Body of pancreas (tissue), 4 donors: ENCODE results near the gene CDC42SE2.
"Not testable (repeated sequence)": the region's sequence is repeated elsewhere in the genome, so short reads cannot be mapped to it uniquely, and the experiment has no call there.

Experiments used
- POLR2A ChIP-seq, 3 donors: fragments of 450-650 bp; IDR thresholded peaks; one replicate each; pipeline ENCODE4 v1.6.1; 2016; ENCODE audit warnings: antibody characterized with exemption in 3 of 3, mild to moderate bottlenecking in 2 of 3
- TF ChIP-seq, protein P1 (sequence below), 7 experiments: fragments of 450-650 bp in 4 of 7; fragments of 200-600 bp in 3 of 7; sonication (generic) in 3 of 7; IDR thresholded peaks; one replicate each; pipeline ENCODE4 v1.5.1; 2016 to 2019; ENCODE audit warnings: antibody characterized with exemption in 7 of 7

GRCh38 chr5:131335756-131336155 lies 71.9 kb downstream of the CDC42SE2 start:
- TF ChIP-seq, protein P1, sequence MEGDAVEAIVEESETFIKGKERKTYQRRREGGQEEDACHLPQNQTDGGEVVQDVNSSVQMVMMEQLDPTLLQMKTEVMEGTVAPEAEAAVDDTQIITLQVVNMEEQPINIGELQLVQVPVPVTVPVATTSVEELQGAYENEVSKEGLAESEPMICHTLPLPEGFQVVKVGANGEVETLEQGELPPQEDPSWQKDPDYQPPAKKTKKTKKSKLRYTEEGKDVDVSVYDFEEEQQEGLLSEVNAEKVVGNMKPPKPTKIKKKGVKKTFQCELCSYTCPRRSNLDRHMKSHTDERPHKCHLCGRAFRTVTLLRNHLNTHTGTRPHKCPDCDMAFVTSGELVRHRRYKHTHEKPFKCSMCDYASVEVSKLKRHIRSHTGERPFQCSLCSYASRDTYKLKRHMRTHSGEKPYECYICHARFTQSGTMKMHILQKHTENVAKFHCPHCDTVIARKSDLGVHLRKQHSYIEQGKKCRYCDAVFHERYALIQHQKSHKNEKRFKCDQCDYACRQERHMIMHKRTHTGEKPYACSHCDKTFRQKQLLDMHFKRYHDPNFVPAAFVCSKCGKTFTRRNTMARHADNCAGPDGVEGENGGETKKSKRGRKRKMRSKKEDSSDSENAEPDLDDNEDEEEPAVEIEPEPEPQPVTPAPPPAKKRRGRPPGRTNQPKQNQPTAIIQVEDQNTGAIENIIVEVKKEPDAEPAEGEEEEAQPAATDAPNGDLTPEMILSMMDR (IDR thresholded peaks at IDR 0.05), result not testable (repeated sequence)
- TF ChIP-seq POLR2A (IDR thresholded peaks at IDR 0.05), result not testable (repeated sequence)
